Ovary (tissue), 9 donors: Measurements from ENCODE around the gene DDIT4. TPM values are rescaled to one million over a fixed set of nuclear protein-coding genes. Genes with fewer than 3 reads are reported as not detected.

Experiments used
- DNase-seq, 5 donors: peaks; one replicate each; pipeline ENCODE4 v3.0.0-alpha.2; 2019 to 2020
- H3K27ac ChIP-seq, 2 donors: fragments of 200-600 bp; one replicate each; pipeline versions ENCODE4 v1.5.1 to v1.8.0; 2019 to 2022
- H3K27me3 ChIP-seq: fragments of 200-600 bp; one replicate; pipeline ENCODE4 v1.8.0; 2022
- H3K36me3 ChIP-seq: fragments of 200-600 bp; sonication (generic); one replicate; pipeline ENCODE4 v1.5.1; 2019
- H3K4me1 ChIP-seq: one replicate; pipeline ENCODE4 v1.8.1; 2013; ENCODE audit warnings: mild to moderate bottlenecking, moderate library complexity; ENCODE audit not compliant: insufficient read depth
- H3K4me3 ChIP-seq: fragments of 200-600 bp; sonication (generic); one replicate; pipeline ENCODE4 v1.5.1; 2017
- H3K9me3 ChIP-seq, 2 donors: fragments of 200-600 bp in 1 of 2; sonication (generic) in 1 of 2; one replicate each; pipeline versions ENCODE4 v1.5.1 to v1.8.1; 2013 to 2019; ENCODE audit warnings: mild to moderate bottlenecking in 1 of 2, moderate library complexity in 1 of 2
- EP300 ChIP-seq: sonication (generic); formaldehyde crosslinking; IDR thresholded peaks from one replicate; pipeline ENCODE4 v1.6.1; 2017; ENCODE audit warnings: antibody characterized with exemption
- POLR2A ChIP-seq: fragments of 450-650 bp; IDR thresholded peaks from one replicate; pipeline ENCODE4 v1.6.1; 2017; ENCODE audit warnings: antibody characterized with exemption, mild to moderate bottlenecking, moderate library complexity
- WGBS, 3 donors: extraction: QIAGEN DNeasy Blood & Tissue Kit in 1 of 3; methylation state at CpG; one replicate each; pipeline versions ENCODE4 v1.1.5 to v1.1.7; 2013 to 2017; 5-methylcytosine and 5-hydroxymethylcytosine counted together
- intact Hi-C, 4 donors: fragments of 100-400 bp; cut with DNase I; formaldehyde crosslinking; loops; one replicate each; pipeline versions ENCODE4 v1.11.0 to v1.15.1; 2022 to 2023
- polyA plus RNA-seq, 2 donors: library from polyadenylated mRNA; stranded (reverse); fragments of 200-250 nt in 1 of 2; fragments of 350-450 nt in 1 of 2; fragmentation: Illumina TruSeq in 1 of 2; extraction: RNeasy Lipid Tissue Mini Kit (QIAGEN cat#74804) in 1 of 2; gene quantifications; one replicate each; pipeline ENCODE4 v1.2.3, GENCODE V29; 2013 to 2014
- total RNA-seq, 7 donors: library from RNA; depleted of rRNA in 2 of 7; stranded (reverse); fragments of >200 nt in 2 of 7; fragmentation: NEBNext Ultra II Directional in 3 of 7; extraction: Animal tissue kit (Norgen Biotek cat#: 25700) in 3 of 7; gene quantifications; one replicate each; pipeline versions ENCODE4 v1.1.0 to v1.2.4, GENCODE V29; 2016 to 2023
- TF ChIP-seq, protein P1 (sequence below), 3 donors: fragments of 450-650 bp in 2 of 3; fragments of 200-600 bp in 1 of 3; IDR thresholded peaks; one replicate each; pipeline versions ENCODE4 v1.5.1 to v1.8.0; 2016 to 2022; ENCODE audit warnings: antibody characterized with exemption in 3 of 3, mild to moderate bottlenecking in 1 of 3
- donor health status: DM: no; HTN: no; CAD: no; lungs with moderate emphysema.
- donor health status: DM: no; HTN: no; CAD: no.
- donor health status: Bipolar disorder and iron deficiency.
- donor health status: DM: yes; HTN: yes; CAD: no.
- donor health status: DM: no; HTN: no; CAD: no.
- donor health status: DM: yes; HTN: yes; CAD: no.

Gene DDIT4
- total and polyA plus RNA-seq, 9 donors, result 46.6 to 1,952 (median 524) TPM

DNA sequence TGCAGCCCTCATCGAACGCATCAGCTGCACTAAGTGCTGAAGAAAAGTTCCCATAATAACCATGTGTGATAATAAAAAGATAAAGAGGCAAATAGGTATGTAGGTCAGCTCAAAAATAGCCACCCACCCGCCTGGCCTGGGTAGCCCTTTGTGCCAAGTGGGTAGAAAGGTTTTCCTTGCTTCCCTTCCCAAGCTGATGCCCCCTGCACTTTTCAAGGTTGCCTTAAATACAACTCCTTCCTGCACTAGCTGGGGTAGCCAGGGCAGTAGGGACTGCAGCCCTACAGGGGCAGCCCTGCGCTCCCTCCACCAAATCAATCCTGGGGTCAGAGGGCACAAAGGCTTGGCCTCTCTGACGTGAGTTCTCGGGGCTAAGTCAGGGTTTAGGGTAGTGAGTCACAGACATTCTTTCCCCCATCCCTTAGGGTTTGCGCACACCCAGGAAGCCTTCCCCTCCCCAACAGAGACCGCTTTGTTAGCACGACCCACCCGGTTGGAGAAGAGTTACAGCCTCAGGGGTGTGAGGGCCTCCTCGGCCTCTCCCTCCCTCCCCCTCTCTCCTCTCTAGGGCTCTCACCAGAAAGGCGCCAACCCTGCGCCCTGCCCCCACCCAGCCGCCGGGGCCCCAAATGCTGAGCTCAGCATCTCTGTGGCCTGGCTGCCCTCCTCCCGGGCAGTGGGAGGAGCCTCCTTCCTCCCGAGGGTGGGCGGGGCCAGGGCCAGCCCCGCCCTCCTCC, 13.3 kb upstream of the DDIT4 start:
- Histone ChIP-seq H3K27ac (peak overlapping the region; percentile 93 to 95), H3K36me3 (no peaks in the 10 kb centered on the region), H3K4me3 (peak overlapping the region; percentile 52), H3K27me3 (no peaks in the 10 kb centered on the region), H3K9me3 (no peaks in the 10 kb centered on the region), H3K4me1 (peaks cover 28% of the 10 kb centered on the region)
- 5 to 14% (median 8%) methylated on average over 17 to 19 of the region's 19 CpGs for WGBS, 3 donors
- TF ChIP-seq POLR2A, result no peak
- TF ChIP-seq, protein P1, sequence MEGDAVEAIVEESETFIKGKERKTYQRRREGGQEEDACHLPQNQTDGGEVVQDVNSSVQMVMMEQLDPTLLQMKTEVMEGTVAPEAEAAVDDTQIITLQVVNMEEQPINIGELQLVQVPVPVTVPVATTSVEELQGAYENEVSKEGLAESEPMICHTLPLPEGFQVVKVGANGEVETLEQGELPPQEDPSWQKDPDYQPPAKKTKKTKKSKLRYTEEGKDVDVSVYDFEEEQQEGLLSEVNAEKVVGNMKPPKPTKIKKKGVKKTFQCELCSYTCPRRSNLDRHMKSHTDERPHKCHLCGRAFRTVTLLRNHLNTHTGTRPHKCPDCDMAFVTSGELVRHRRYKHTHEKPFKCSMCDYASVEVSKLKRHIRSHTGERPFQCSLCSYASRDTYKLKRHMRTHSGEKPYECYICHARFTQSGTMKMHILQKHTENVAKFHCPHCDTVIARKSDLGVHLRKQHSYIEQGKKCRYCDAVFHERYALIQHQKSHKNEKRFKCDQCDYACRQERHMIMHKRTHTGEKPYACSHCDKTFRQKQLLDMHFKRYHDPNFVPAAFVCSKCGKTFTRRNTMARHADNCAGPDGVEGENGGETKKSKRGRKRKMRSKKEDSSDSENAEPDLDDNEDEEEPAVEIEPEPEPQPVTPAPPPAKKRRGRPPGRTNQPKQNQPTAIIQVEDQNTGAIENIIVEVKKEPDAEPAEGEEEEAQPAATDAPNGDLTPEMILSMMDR (IDR thresholded peaks at IDR 0.05), result peak in 1 of 3 donors; percentile 2
- peak; percentile 1 for TF ChIP-seq EP300
- intact Hi-C loops, result no loop called here
- peak; percentile 95 to 96 (median 95) for DNase-seq

DNA sequence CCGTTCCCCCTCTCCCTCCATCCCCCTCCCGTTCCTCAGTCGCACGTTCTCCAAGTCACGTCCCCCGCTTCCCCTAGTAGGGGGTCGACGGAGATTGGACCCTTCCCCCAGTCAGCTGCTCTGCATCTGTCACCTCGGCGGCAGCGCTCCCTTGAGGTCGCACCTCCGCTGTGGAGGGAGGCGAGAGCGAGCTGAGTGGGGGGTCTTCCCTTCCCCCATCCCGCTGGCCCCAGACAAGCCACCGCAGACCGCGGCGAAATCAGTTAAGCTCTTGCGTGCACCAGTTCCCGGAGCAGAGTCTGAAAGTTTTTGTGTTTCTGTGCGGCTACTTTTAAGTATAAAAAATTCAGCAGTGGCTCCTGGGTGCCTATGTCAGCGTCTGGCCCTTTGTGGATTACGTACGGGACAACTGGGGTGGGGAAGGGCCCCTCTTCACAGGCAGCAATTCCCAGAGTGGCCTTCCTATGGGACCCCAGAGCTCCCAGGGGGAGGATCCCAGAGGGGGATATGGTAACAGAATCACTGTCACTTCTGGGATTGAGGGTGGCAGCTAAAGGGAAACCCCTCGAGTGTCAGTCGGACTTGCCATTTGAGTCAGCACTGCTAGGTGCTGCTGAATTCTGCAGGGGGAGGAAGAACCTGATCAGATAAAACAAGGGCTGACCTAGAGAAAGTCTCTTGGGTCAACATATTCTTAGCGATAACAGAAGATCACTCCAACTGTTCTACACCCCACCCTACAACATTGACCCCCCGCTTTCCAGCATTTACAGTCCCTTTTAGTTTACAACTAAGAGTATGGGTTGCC, 12.5 kb upstream of the DDIT4 start:
- intact Hi-C loops, result no loop called here
- no peak for DNase-seq
- Histone ChIP-seq H3K4me3 (peak overlapping the region; percentile 52), H3K36me3 (no peaks in the 10 kb centered on the region), H3K4me1 (peaks cover 23% of the 10 kb centered on the region), H3K27me3 (no peaks in the 10 kb centered on the region), H3K27ac (peak overlapping the region; percentile 93 to 95), H3K9me3 (no peaks in the 10 kb centered on the region)
- TF ChIP-seq POLR2A (peak; percentile 72), EP300 (no peak)
- TF ChIP-seq, protein P1 (IDR thresholded peaks at IDR 0.05), result no peak
- 8 to 15% (median 9%) methylated on average over 17 to 30 of the region's 30 CpGs for WGBS, 3 donors

DNA sequence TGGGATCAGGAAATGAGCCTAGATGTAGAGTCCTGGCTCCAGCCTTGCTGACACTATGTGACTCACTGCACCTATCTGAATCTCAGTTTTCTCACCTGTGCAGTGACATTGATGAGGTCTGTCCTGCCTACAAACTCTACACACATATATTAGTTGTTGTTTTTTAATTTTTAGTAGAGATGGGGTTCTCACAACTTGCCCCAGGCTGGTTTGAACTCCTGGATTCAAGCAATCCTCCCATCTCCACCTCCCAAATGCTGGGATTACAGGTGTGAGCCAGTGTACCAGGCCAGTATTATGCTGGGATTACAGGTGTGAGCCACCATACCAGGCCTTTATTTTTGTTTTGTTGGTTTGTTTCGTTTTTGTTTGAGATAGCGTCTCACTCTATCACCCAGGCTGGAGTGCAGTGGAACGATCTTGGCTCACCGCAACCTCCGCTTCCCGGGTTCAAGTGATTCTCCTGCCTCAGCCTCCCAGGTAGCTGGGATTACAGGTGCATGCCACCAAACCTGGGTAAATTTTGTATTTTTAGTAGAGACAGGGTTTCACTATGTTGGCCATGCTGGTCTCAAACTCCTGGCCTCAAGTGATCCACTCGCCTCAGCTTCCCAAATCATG, 11.8 kb upstream of the DDIT4 start:
- Histone ChIP-seq H3K27me3 (no peaks in the 10 kb centered on the region), H3K9me3 (no peaks in the 10 kb centered on the region), H3K27ac (peak overlapping the region; percentile 93 to 95), H3K4me1 (peaks cover 20% of the 10 kb centered on the region), H3K36me3 (no peaks in the 10 kb centered on the region), H3K4me3 (no peak overlapping the region)
- TF ChIP-seq EP300 (no peak), POLR2A (no peak)
- TF ChIP-seq, protein P1 (IDR thresholded peaks at IDR 0.05), result no peak
- DNase-seq, result no peak
- intact Hi-C loops, result no loop called here
- WGBS, 3 donors, result 87 to 91% (median 89%) methylated on average over 7 of the region's 7 CpGs

DNA sequence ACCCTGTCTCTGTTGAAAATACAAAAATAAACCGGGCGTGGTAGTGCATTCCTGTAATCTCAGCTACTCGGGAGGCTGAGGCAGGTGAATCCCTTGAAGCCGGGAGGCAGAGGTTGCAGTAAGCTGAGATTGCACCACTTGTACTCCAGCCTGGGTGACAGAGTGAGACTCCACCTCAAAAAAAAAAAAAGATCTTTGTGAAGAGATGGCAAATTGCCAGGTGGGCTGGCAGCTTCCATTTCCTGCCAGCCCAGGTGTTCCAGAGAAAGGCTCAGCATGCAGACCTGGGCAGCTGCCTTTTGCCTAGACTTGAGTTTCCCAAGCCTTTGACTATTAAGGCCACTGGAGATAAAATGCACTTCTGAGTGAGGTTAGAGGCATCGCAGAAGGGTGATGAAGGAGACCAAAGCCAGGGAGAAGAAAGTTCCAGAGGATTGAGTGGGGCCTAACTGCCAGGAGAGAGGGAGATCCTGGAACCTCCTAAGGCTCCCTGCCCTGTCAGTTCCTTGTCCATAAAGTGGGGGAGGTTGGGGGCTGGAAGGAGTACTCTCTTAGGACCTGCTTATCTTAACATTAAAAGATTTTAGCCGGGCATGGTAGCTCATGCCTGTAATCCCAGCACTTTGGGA, 10.0 kb upstream of the DDIT4 start:
- intact Hi-C loops, result no loop called here
- Histone ChIP-seq H3K4me3 (no peak overlapping the region), H3K4me1 (peaks cover 14% of the 10 kb centered on the region), H3K36me3 (no peaks in the 10 kb centered on the region), H3K27me3 (no peaks in the 10 kb centered on the region), H3K9me3 (no peaks in the 10 kb centered on the region), H3K27ac (no peak overlapping the region)
- 84 to 89% (median 88%) methylated on average over 6 of the region's 6 CpGs for WGBS, 3 donors
- DNase-seq, result no peak
- no peak for TF ChIP-seq POLR2A
- no peak for TF ChIP-seq EP300
- TF ChIP-seq, protein P1 (IDR thresholded peaks at IDR 0.05), result no peak
